ENCODE results near the gene TOR1A. TPM values are rescaled to one million over a fixed set of nuclear protein-coding genes. Genes with fewer than 3 reads are reported as not detected.
A peak's percentile ranks its signal among the peaks of the same experiment; 100 is the strongest.
"Not testable (repeated sequence)": the region's sequence is repeated elsewhere in the genome, so short reads cannot be mapped to it uniquely, and the experiment has no call there.

The TOR1A gene
- total RNA-seq, 1 donor from 2014 or later = 30.0 TPM

DNA sequence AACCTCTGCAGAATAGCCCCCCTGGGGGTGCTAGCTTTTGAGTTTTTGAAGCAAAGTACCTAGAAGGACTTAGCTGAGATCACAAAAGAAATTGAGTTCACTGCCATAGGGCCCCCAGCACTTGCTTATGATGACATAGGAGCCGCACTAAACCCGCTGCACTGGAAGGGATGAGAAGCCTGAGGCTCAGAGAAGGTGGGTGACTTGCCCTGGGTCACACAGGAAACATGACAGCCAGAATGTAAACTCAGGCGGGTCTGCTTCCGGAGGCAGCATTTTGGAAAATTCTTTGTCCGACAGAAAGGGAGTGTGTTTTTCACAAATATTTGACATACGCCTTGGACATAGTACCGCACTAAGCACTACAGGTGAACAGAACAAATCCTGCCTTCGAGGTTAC, 29.4 kb downstream of the TOR1A start:
- no peaks in the 10 kb centered on the region for H3K4me1 ChIP-seq
- no peak overlapping the region for H3K27ac ChIP-seq
- H3K4me3 ChIP-seq = no peak overlapping the region
- no peak for TF ChIP-seq POLR2AphosphoS5 (IDR thresholded peaks at IDR 0.05; ENCODE audit: insufficient read depth in 1 of 2, low read depth in 1 of 2)
- TF ChIP-seq POLR2A (IDR thresholded peaks at IDR 0.05) = no peak
- TF ChIP-seq, protein P1, sequence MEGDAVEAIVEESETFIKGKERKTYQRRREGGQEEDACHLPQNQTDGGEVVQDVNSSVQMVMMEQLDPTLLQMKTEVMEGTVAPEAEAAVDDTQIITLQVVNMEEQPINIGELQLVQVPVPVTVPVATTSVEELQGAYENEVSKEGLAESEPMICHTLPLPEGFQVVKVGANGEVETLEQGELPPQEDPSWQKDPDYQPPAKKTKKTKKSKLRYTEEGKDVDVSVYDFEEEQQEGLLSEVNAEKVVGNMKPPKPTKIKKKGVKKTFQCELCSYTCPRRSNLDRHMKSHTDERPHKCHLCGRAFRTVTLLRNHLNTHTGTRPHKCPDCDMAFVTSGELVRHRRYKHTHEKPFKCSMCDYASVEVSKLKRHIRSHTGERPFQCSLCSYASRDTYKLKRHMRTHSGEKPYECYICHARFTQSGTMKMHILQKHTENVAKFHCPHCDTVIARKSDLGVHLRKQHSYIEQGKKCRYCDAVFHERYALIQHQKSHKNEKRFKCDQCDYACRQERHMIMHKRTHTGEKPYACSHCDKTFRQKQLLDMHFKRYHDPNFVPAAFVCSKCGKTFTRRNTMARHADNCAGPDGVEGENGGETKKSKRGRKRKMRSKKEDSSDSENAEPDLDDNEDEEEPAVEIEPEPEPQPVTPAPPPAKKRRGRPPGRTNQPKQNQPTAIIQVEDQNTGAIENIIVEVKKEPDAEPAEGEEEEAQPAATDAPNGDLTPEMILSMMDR (IDR thresholded peaks at IDR 0.05) = no peak
- no peaks in the 10 kb centered on the region for H3K36me3 ChIP-seq
- H3K27me3 ChIP-seq = no peaks in the 10 kb centered on the region
- H3K9me3 ChIP-seq = no peaks in the 10 kb centered on the region
- no peak for DNase-seq (ENCODE audit: extremely low spot score in 2 of 2)
- intact Hi-C loops (cut with DNase I) = no loop called here

DNA sequence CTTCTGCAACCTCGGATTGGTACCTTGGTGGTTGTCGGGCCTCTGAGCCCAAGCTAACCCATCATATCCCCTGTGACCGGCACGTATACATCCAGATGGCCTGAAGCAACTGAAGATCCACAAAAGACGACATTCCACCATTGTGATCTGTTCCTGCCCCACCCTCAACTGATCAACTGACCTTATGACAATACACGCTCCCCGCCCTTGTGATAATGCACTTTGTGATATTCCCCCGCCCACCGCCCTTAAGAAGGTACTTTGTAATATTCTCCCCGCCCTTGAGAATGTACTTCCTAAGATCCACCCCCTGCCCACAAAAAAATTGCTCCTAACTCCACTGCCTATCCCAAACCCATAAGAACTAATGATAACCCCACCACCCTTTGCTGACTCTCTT, 37.5 kb downstream of the TOR1A start:
- intact Hi-C loops (cut with DNase I) = no loop called here
- H3K4me3 ChIP-seq = no peak overlapping the region
- TF ChIP-seq POLR2A (IDR thresholded peaks at IDR 0.05) (no peak), POLR2AphosphoS5 (IDR thresholded peaks at IDR 0.05; ENCODE audit: insufficient read depth in 1 of 2, low read depth in 1 of 2) (no peak)
- TF ChIP-seq, protein P1 (IDR thresholded peaks at IDR 0.05) = no peak
- no peaks in the 10 kb centered on the region for H3K4me1 ChIP-seq
- no peaks in the 10 kb centered on the region for H3K36me3 ChIP-seq
- DNase-seq (ENCODE audit: extremely low spot score in 2 of 2) = no peak
- H3K9me3 ChIP-seq = no peaks in the 10 kb centered on the region
- H3K27ac ChIP-seq = no peak overlapping the region
- no peaks in the 10 kb centered on the region for H3K27me3 ChIP-seq

DNA sequence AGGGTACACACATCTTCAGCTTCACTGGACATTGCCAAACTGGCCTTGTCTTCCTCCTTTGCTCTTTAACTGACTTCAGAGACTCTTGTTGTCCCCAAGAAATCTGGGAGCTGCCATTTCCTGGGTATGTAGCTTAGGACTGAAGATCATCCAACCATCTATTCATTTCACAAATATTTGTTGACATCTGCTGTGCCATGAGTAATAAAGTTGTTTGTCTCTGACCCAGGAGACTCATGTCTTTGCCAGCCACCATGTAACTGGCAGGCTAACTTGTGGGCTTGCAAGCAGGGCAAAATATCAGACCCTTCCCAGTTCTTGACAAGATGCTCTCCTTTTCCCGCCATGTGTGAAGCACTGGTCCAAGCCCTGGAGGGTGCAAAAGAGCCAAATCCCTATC, 38.1 kb downstream of the TOR1A start:
- no peaks in the 10 kb centered on the region for H3K9me3 ChIP-seq
- no peaks in the 10 kb centered on the region for H3K27me3 ChIP-seq
- H3K36me3 ChIP-seq = no peaks in the 10 kb centered on the region
- TF ChIP-seq POLR2A (IDR thresholded peaks at IDR 0.05) (no peak), POLR2AphosphoS5 (IDR thresholded peaks at IDR 0.05; ENCODE audit: insufficient read depth in 1 of 2, low read depth in 1 of 2) (no peak)
- TF ChIP-seq, protein P1 (IDR thresholded peaks at IDR 0.05) = no peak
- no peak overlapping the region for H3K4me3 ChIP-seq
- intact Hi-C loops (cut with DNase I) = no loop called here
- H3K27ac ChIP-seq = no peak overlapping the region
- no peak for DNase-seq (ENCODE audit: extremely low spot score in 2 of 2)
- H3K4me1 ChIP-seq = no peaks in the 10 kb centered on the region

DNA sequence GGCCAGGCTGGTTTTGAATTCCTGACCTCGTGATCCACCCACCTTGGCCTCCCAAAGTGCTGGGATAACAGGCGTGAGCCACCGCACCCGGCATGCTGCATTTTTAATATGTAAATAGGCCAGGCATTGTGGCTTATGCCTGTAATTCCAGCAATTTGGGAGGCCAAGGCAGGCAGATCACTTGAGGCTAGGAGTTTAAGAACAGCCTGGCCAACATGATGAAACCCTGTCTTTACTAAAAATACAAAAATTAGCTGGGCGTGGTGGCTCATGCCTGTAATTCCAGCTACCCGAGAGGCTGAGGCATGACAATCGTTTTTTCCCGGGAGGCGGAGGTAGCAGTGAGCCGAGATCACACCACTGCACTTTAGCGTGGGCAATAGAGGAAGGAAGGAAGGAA, 39.0 kb downstream of the TOR1A start:
- H3K4me1 ChIP-seq; H3K27me3 ChIP-seq; H3K9me3 ChIP-seq; H3K36me3 ChIP-seq; intact Hi-C loops (cut with DNase I); DNase-seq (ENCODE audit: extremely low spot score in 2 of 2); H3K4me3 ChIP-seq; H3K27ac ChIP-seq: not testable (repeated sequence)

DNA sequence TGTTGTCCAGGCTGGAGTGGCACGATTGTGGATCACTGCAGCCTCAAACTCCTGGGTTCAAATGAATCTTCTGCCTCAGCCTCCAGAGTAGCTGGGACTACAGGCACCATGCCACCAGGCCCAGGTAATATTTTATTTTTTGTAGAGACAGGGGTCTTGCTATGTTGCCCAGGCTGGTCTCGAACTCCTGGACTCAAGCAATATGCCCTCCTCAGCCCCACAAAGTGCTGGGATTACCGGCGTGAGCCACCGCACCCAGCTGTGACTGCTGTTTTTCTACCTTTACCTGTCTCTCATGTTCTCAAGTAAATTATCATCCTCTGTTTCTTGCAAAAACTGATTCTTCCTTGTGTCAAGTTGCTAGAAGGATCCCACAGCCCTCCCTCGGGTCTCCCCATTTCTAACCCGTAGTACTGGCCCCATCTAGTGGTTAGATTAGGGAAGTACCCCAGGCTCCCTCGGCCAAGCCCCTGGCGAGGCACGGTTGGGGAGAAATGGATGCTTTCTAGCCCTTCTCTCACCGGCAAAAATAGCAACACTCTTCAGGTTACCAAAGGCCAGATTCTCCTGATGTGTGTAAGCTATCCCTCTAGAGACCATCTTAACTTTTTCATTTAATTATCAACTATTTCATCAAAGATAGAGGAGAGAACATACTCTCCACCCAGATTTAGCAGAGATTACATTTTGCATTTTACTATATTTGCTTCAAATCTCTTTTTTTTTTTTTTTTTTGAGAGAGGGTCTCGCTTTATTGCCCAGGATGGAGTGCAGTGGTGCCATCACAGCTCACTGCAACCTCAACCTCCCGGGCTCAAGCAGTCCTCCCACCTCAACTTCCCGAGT, 40.2 kb downstream of the TOR1A start:
- H3K27me3 ChIP-seq = no peaks in the 10 kb centered on the region
- no peak overlapping the region for H3K27ac ChIP-seq
- no peaks in the 10 kb centered on the region for H3K4me1 ChIP-seq
- no peaks in the 10 kb centered on the region for H3K36me3 ChIP-seq
- no peaks in the 10 kb centered on the region for H3K9me3 ChIP-seq
- no peak for DNase-seq (ENCODE audit: extremely low spot score in 2 of 2)
- no peak overlapping the region for H3K4me3 ChIP-seq
- TF ChIP-seq, protein P1 (IDR thresholded peaks at IDR 0.05) = peak; percentile 85 to 94 (median 94)
- TF ChIP-seq POLR2A (IDR thresholded peaks at IDR 0.05) = no peak
- intact Hi-C loops (cut with DNase I) = loop anchor here (2.0 kb wide), 1 partner anchor 47 kb away; no protein-coding TSS in a partner anchor

Measured in vagina (tissue), 2 donors.